ENCODE results near the gene NUP43. TPM values are rescaled to one million over a fixed set of nuclear protein-coding genes. Genes with fewer than 3 reads are reported as not detected.
"Not testable (repeated sequence)": the region's sequence is repeated elsewhere in the genome, so short reads cannot be mapped to it uniquely, and the experiment has no call there.

Gene NUP43
- total RNA-seq, 4 donors from 2014 or later: 16.1 to 64.4 (median 16.3) TPM

DNA sequence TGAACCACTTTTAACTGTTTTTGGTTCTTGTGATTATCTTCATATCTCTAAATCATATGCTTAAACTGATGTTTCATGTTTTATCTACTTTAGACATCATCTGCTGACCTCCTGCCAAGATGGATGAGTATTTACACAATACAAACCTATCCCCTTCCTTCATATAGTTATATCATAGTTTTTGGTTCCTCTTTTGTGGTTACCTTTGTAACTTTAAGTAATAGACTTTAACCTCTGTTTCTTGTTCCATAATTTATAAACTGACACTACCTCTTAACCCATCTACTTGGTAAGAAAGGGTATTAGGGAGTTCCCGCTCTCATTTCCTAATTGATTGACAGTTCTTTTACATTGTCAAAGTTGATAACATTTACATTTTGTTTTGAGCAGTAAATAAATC is 15.1 kb upstream of the NUP43 start:
- Histone ChIP-seq H3K9me3 (no peaks in the 10 kb centered on the region), H3K27me3 (no peaks in the 10 kb centered on the region), H3K27ac (no peak overlapping the region), H3K4me1 (no peaks in the 10 kb centered on the region), H3K4me3 (no peak overlapping the region), H3K36me3 (peaks cover 0 to 7% (median 0%) of the 10 kb centered on the region in 3 donors)
- DNase-seq: no peak
- no peak for TF ChIP-seq POLR2A (IDR thresholded peaks at IDR 0.05)
- TF ChIP-seq, protein P1, sequence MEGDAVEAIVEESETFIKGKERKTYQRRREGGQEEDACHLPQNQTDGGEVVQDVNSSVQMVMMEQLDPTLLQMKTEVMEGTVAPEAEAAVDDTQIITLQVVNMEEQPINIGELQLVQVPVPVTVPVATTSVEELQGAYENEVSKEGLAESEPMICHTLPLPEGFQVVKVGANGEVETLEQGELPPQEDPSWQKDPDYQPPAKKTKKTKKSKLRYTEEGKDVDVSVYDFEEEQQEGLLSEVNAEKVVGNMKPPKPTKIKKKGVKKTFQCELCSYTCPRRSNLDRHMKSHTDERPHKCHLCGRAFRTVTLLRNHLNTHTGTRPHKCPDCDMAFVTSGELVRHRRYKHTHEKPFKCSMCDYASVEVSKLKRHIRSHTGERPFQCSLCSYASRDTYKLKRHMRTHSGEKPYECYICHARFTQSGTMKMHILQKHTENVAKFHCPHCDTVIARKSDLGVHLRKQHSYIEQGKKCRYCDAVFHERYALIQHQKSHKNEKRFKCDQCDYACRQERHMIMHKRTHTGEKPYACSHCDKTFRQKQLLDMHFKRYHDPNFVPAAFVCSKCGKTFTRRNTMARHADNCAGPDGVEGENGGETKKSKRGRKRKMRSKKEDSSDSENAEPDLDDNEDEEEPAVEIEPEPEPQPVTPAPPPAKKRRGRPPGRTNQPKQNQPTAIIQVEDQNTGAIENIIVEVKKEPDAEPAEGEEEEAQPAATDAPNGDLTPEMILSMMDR (IDR thresholded peaks at IDR 0.05): no peak

DNA sequence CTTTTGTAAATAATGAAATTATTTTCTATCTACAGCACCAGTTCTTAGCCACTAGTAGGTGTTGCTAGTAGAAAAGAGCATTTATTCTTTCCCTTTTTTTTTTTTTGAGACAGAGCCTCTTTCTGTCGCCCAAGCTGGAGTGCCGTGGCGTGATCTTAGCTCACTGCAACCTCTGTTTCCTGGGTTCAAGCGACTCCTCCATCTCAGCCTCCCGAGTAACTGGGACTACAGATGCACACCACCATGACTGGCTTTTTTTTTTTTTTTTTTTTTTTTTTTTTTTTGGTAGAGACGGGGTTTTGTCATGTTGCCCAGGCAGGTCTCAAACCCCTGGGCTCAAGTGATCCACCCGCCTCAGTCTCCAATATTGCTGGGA is 9.9 kb upstream of the NUP43 start:
- DNase-seq: no peak
- no peaks in the 10 kb centered on the region for H3K9me3 ChIP-seq
- TF ChIP-seq, protein P1 (IDR thresholded peaks at IDR 0.05): no peak
- no peak for TF ChIP-seq POLR2A (IDR thresholded peaks at IDR 0.05)
- H3K4me1 ChIP-seq: peaks cover 0 to 5% (median 0%) of the 10 kb centered on the region in 4 donors
- no peaks in the 10 kb centered on the region for H3K36me3 ChIP-seq
- H3K27me3 ChIP-seq: no peaks in the 10 kb centered on the region
- no peak overlapping the region for H3K27ac ChIP-seq
- no peak overlapping the region for H3K4me3 ChIP-seq

DNA sequence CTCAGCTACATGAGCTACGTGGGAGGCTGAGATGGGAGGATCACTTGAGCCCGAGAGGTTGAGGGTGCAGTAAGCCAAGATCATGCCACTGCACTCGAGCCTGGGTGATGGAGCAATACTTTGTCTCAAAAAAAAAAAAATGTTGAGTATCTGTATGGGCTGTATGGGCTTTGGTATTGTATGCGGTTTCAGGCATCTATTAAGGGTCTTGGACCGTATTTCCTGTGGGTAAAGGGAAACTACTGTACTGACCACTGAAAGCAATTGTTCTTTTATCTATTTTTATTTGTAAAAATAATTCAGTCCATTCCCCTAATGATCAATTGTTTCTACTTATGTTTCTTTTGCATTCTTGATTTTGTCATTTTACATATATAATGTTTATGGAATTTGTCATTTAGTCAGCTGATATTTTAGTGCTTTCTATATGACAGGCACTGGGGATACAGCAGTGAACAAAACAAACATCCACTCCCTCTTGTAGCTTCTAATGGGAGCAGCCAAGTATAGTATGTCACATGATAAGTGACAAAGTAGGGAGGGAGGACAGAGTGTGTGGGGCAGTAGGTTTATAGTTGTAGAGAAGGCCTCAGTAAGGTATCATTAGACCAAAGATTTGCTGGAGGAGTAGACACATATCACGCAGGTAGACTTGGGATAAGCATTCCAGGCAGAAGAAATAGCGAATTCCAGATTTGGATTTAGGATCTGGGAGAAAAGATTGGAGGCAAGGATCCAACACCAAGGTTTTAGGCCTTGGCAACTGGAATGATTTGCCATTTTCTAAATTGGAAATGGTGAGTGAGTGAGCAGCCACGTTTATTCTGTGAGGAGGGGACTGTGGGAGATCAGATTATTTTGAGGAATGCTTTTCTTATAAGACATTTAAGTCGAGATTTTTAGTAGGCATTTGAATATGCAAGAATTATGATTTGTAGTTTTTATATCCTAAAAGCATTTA is 9.3 kb upstream of the NUP43 start:
- TF ChIP-seq POLR2A (IDR thresholded peaks at IDR 0.05): no peak
- TF ChIP-seq, protein P1 (IDR thresholded peaks at IDR 0.05): no peak
- peak in 1 of 3 donors; percentile 7 for DNase-seq
- Histone ChIP-seq H3K27me3 (no peaks in the 10 kb centered on the region), H3K4me3 (no peak overlapping the region), H3K9me3 (no peaks in the 10 kb centered on the region), H3K36me3 (no peaks in the 10 kb centered on the region), H3K4me1 (peaks cover 0 to 12% (median 0%) of the 10 kb centered on the region in 4 donors), H3K27ac (peak overlapping the region in 1 of 4 donors; percentile 9)

GRCh38 chr6:149754548-149754947 is 8.2 kb upstream of the NUP43 start:
- H3K9me3 ChIP-seq: no peaks in the 10 kb centered on the region
- H3K4me3 ChIP-seq: no peak overlapping the region
- no peak overlapping the region for H3K27ac ChIP-seq
- TF ChIP-seq, protein P1 (IDR thresholded peaks at IDR 0.05): no peak
- no peak for TF ChIP-seq POLR2A (IDR thresholded peaks at IDR 0.05)
- peak in 1 of 3 donors; percentile 19 for DNase-seq
- no peaks in the 10 kb centered on the region for H3K36me3 ChIP-seq
- peaks cover 0 to 15% (median 4%) of the 10 kb centered on the region in 4 donors for H3K4me1 ChIP-seq
- no peaks in the 10 kb centered on the region for H3K27me3 ChIP-seq

DNA sequence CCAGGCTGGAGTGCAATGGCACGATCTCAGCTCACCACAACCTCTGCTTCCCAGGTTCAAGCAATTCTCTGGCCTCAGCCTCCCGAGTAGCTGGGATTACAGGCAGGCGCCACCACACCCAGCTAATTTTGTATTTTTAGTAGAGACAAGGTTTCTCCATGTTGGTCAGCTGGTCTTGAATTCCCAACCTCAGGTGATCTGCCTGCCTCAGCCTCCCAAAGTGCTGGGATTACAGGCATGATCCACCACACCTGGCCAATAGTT is 7.0 kb upstream of the NUP43 start:
- H3K4me3 ChIP-seq, DNase-seq, H3K27me3 ChIP-seq, H3K27ac ChIP-seq, H3K36me3 ChIP-seq, H3K9me3 ChIP-seq: not testable (repeated sequence)
- H3K4me1 ChIP-seq: peaks cover 0 to 15% (median 4%) of the 10 kb centered on the region in 4 donors

GRCh38 chr6:149752600-149753373 is 6.5 kb upstream of the NUP43 start:
- TF ChIP-seq, protein P1 (IDR thresholded peaks at IDR 0.05): no peak
- Histone ChIP-seq H3K36me3 (no peaks in the 10 kb centered on the region), H3K4me3 (no peak overlapping the region), H3K27me3 (no peaks in the 10 kb centered on the region), H3K27ac (no peak overlapping the region), H3K4me1 (peaks cover 0 to 15% (median 4%) of the 10 kb centered on the region in 4 donors), H3K9me3 (no peaks in the 10 kb centered on the region)
- DNase-seq: no peak

GRCh38 chr6:149751920-149752319 is 5.6 kb upstream of the NUP43 start:
- peaks cover 0 to 15% (median 4%) of the 10 kb centered on the region in 4 donors for H3K4me1 ChIP-seq
- not testable (repeated sequence) for H3K27me3 ChIP-seq, H3K27ac ChIP-seq, H3K4me3 ChIP-seq, H3K36me3 ChIP-seq, H3K9me3 ChIP-seq
- peak in 1 of 3 donors; percentile 31 for DNase-seq
